Activated CD4-positive, alpha-beta T cell treated with anti-CD3 and anti-CD28 coated beads for 24 hours (primary cell): ENCODE data around the gene IQCK.

Experiments used
- DNase-seq, 2 donors: peaks; one replicate each; pipeline ENCODE4 v3.0.0-alpha.2; 2020; ENCODE audit warnings: low read depth in 2 of 2

The IQCK gene

DNA sequence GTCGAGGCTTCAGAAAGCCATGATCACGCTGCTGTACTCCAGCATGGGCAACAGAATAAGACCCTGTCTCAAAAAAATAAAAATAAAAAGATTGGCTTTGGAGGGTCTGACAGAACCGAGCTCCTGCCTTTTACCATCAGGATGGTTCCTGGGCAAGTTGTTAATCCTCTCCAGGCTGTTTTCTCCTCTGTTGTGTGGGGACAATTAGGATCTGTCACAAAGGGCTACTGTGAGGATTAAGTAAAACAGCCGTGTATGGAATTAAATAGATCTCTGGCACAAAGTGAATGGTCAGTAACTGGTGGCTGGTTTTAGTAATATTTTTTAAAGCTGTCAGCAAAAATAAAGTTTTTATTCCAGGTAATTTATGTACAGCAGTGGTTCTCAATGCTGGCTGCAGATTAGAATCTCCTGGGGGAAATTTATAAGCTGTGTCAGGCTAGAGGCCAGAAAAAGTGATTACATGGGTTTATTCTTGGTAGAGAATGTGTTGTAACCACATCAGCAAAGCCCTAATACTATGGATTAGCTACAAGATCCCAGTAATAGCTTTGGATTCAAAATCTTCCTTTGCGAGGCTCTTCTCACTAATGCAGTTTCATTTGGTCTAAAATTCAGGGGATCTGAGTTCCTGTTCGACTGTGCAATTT is 119.4 kb downstream of the IQCK start:
- no peak for DNase-seq

DNA sequence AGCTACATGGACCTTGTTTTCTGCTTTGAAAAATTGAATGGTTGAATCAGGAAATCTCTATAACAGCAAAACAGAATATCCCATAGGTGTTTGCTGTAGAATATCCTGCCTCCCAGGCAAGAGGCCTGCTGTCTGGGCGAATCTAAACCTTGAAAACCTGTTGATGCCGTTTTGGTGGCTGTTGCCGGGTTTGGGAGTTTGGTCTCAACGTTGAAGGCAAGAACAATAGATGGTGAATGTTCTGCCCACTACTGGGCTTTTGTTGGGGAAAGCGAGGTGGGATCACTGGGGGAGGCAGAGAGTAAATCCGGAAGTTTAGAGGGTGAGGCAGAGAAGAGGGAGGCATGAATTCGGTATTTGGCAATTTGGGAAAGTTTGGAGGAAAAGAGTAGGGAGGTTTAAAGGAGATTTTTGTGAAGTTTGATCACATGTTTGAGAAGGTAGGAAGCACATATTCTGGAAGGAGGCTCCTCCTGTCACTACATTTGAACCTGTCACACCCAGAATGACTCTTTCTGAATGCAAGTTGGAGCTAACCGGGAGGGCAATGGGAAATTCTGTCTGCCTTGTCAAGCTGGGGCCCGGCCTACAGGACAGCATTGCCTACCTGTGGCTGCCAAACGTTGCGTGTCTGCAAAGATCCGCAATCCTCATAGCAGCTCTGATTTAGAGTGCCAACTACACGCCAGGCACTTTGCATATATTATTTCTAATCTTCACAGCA is 120.1 kb downstream of the IQCK start:
- DNase-seq, result no peak

DNA sequence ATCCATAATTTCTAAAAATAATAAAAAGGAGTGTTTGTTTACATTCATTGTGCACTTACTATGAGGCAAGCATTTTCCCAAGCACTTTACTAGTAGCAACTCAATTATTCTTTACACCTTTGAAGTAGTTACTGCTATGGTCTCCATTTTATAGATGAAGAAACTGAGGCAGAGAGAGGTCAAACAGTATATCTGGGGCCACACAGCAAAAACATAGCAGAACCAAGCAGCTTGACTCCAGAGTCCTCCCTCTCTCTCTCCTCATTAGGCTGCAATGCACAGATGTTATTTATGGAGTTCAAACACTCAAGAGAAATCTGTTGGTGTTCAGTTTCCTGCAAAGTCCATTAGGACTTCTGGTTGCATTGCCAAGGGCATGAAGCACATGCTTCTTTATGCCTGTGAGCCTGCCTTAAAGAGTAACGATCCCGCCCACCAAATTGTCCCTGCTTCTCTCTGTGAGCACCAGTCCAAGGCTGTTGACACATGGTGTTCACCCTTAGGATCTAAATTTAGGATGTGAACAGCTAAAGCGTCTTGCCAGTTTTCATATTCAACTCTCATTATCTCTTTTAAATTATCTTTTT is 122.5 kb downstream of the IQCK start:
- no peak for DNase-seq

DNA sequence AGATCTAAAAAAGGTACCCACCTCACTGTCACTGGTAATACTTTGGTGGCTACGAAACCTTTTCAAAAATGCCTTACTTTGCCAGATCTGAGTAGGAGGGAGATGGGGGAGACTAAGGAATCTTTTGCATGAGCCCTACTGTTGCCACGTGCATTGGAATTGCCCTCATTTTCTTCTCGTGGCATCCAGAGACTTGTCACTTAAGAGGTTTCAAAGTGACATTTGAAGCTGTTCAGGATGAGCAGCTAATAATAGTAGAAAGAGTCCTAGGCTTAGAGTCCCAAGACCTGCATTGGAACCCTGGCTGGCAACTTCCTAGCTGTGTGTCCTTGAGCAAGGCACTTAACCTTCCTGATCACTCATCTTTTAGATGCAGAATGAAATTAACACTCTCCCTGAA is 123.1 kb downstream of the IQCK start:
- no peak for DNase-seq

DNA sequence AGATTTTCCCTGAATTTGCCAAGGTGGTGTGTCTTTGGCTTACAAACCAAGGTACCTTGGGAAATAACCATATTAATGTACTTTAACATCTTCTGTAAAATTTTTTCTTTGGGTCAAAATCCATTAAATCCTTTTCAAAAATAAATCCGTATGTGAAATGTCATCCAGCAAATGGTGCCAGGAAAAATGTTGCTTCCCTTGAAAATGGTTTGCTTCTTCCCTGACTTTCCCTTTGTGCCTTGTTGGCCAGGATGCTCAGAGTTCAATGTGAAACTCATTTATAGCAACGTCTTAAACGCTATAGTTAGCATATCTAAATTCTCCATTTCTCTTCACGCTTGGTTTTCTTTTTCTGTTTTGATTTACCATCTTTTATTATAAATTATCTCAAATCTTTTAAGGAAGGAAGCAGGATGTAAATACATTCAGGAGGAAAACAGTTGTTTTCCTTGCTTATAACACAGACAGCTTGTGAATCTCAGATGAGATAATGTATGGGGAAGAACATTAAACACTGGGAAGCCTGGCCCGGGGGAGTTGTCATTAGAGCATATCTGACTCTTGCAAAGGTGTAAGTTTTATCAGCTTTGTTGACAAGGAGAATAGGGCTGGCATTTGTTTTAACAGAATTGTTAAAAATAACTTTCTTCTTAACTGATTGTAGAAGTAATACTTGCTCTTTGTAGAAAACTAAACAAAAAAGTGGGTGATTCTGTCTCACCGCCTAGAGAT is 124.5 kb downstream of the IQCK start:
- DNase-seq, result no peak

DNA sequence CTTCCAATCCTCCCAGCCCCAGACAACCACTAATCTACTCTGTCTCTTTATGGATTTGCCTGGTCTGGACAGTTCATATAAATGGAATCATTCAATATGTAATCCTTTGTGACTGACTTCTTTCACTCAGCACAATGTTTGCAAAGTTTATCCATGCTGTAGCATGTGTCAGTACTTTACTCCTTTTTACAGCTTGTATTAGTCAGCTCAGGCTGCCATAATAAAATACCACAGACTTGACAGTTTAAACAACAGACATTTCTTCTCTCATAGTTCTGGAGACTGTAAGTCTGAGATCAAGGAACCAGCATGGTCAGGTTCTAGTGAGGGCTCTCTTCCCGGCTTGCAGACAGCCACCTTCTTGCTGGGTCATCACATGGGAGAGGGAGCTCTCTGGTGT is 125.3 kb downstream of the IQCK start:
- DNase-seq, result no peak

DNA sequence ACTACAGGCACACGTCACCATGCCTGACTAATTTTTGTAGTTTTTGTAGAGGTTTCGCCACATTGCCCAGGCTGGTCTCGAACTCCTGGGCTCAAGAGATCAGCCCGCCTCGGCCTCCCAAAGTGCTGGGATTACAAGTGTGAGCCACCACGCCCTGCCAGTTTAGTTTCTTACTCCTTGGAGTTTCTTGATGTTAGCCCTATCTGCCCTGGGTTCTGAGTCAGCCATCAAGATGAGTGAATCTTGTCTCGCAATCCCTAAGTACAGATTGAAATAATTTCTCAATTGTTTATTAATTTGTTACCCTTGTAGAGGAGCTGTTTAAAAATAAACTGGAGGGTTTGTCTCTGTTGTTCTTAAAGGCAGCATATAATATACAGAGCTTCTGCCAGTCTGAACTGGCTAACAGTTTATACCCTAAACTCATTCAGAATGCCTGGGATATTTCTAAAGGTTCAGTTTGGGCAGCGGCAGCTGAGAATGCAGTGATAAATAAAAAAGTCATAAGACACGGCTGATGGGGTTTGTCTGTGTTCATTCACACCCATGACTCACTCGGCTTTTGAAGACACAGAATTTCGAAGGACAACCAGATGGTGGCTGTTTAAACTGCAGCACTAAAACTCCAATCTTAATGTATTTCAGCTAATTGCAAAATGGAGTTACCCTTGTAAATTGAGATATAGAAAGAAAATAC is 127.0 kb downstream of the IQCK start:
- DNase-seq, result no peak

DNA sequence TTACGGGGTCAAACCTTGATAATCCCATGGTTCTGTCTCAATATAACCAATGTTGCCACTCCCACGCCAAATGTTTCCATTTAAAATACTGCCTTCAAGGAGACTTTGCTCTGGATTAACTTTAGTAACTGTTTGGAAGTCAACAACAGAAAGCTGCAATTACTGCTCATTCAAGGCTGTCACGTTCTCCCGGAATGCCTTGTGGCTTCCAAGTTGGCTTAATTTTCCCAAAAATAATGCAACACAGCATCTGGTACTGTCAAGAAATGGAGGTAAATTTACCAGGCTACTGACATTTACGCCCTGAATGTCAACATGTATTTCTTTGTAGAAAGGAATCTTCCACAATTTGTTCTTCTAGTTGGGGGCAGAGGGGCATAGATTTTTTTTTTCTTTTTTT is 128.4 kb downstream of the IQCK start:
- no peak for DNase-seq

DNA sequence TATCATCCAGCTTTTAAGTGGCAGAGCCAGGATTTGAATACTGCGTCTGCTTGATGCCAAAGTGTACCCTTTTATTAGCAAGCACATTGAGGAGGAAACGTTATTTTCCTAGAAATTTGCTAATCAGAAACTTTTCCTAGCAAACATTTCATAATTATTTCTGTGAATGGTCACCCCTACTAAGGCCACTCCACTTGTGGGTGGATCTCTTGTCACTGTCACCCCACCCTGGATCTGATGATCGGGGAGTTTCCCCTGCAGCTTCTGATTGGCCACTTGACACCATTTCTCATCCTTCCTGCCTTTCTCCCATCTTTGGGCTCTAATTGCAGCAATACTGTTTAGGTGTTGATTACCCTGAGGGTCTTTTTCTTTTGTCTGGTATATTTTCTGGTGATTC is 130.7 kb downstream of the IQCK start:
- no peak for DNase-seq

DNA sequence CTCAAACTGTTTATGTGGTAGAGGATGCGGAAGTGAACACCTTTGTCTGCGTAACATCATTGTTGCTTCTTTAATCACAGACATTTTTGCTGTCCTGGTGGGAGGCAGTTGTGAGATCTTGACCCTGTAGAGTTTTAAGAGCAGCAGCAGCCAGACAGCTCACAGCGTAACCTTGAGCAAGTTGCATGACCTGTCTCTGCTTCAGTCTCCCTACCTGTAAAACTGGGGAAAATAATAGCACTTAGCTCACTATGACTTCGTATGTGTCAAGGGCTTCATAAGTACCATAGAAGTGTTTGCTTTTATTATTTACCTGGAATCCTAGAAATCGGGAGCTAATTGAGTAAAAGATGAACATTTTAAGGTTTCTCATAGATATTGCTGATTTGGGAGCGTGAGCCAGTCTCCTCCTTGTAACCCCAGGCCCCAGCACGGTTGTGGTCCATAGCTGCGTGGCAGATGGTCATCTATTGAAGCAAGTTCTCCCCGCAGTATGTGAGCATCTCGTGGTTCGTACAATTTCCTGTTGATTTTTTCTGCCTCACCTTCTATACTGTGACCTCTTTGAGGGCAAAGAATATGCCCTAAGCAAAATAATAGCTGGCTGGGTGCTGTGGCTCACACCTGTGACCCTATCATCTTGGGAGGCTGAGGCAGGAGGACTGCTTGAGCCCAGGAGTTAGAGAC is 132.2 kb downstream of the IQCK start:
- no peak for DNase-seq

DNA sequence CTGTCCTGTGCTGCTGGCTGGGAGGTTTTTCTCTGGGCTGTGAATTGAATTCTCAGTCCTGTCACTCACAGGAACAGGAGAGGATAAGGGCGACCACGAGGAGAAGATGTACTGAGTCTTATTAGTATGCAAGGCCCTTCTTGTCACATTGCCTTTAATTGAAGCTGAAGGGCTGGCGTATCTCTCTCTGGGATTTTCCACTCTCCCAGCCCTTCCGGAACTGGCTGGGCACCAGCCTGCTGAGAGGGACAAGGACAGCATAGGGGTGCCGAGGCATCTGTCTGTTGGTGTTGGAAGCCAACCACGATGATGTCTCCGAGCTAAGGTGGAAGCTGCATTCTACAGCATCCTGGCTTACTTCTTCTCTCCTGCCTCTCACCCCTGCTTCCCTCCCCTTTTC is 133.4 kb downstream of the IQCK start:
- DNase-seq, result no peak

DNA sequence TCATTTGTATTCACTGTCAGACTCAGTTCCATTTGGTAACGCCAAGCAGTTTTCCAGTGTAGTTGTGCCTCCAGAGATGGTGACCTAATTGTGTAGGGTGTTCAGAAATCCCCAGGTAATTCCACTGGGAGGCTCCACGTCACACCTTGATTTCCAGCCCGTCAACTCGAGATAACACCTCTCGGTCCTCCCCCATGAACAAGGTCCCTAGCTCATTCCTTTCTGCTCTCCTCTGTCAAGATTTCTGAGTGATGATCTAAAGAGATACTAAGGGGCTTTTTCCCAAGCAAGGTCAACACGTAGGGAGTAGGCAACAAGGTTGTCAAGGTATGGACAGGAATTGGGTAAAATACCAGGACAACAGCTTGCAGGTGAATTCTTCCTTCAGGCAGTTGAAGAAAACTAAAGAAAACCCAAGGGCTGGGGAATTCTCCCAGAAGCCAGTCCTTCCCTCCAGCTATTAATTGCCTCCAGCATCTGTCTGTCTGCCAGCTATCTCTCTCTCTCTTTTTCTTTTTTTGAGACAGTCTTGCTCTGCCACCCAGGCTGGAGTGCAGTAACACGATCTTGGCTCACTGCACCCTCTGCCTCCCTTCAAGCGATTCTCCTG is 135.2 kb downstream of the IQCK start:
- no peak for DNase-seq

DNA sequence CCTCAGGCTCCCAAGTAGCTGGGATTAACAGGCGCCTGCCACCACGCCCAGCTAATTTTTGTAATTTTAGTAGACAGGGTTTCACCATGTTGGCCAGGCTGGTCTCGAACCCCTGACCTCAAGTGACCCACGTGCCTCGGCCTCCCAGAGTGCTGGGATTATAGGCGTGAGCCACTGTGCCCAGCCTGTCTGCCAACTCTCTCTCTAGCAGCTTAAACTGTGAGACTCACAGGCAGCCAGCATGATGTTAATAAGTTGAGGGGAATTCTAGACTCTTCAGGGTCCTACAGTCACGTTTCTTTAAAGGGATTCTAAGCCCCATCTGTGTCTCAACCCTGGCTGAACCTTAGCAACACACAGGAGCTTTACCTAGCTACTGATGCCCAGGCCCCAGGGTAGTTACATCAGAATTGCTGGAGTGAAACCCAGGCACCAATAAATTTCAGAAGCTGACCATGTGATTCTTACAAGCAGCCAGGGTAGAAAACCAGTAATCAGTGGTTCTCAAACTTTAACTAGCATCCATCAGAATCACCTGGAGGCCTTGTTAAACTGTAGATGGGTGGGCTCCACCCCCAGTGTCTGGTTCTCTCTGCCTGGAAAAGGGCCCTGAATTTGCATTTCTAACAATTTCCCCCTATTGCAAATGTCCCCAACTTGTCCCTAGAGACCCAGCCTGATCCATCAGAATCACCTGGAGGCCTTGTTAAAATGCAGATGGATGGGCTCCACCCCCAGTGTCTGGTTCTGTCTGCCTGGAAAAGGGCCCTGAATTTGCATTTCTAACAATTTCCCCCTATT is 135.9 kb downstream of the IQCK start:
- DNase-seq, result no peak

DNA sequence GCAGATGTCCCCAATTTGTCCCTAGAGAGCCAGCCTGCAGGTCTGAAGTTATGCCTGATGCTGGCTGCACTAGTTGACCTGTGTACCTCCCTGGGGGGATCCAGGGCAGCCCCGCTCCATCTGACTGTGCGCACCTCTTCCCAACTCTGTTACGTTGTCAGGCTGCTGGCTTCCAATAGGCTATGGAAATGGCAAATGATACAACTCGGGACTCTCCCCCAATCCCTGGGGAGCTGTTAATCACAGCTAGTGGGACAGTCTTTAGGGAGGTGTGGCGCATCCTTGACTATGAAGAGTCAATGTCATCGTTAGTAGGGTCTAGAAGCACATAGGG is 136.4 kb downstream of the IQCK start:
- DNase-seq, result no peak

DNA sequence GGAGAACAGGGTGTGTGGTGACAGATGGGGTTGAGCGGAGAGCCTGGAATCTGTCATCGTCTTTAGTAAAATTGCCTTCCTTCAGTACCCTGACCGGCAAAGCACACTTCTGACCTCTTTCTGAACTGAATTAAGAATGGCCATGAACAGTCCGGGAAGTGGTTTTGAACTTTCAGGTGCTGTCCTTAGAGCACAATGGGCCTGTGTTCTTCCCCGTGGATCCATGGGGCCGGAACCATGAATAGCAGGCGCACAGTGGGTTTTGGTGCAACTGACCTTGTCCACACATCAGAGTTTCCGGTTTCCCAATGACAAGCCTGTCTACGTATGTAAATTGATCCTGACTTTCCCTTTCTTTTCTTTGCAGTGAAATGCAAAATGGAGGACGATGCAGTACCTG is 138.0 kb downstream of the IQCK start:
- no peak for DNase-seq

DNA sequence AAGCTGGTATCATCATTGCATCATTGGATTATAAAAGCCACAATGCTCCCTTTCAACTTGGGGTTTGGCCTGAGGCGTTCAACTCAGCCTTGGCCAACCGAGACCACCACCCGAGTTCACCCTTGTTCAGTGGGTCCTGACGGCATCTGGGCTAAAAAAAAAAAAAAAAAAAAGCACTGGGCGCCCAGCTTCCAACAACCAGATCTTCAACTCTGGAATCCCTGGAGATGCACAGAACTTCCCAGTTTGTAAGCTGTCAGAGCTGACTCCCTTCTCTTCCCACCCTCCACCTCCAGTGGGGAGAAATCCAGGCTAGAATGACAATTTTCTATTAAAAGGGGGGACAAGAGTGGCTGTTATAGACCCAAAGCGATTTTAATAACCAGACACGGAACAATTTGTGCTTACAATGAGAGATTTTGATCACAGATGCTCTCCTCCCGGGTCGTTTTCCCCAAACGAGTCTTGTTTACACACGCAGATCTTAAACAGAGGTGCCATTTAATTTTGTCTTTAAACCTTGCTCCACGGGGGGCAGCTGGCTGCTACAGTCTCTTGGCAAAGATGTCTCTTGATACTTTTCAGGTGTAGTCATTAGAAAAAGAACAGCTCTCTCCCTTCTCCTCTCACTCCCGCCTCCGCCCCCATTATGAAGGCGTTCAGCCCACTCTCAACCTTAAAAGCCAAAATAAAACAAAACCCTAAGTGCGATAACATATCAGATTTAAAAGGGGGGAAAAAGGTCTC is 139.7 kb downstream of the IQCK start:
- DNase-seq, result no peak

DNA sequence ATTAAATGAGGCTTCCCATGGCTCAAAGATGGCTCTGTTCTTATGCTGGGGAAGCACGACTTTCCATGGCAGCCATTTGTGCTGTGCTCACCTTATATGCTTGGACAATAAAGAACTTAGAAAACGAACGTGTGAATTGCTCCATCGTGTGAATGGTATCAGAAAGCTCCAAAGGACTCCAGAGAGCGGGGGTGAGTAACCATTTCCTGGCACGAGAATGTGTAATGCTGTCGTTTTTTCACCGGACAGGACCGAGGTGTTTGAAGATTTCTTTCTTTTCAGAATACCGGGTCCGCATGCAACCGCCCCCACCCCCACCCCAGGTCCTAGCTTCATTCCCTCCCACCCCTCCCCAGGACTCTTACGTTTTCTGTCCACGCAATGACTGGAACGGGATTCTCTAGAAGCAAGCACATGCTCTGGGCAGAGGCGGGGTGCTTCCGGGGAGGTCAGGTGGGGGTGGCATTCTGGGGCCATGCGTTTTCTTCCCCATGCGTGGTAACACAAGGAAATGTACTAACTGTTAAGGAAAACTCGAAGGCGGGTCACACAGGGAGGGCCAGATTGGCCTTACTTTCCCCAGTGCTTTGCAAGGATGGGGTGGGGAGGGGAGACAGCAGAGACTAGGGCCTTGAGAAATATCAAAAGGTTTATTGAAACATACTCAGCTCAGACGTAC is 140.4 kb downstream of the IQCK start:
- DNase-seq, result no peak

DNA sequence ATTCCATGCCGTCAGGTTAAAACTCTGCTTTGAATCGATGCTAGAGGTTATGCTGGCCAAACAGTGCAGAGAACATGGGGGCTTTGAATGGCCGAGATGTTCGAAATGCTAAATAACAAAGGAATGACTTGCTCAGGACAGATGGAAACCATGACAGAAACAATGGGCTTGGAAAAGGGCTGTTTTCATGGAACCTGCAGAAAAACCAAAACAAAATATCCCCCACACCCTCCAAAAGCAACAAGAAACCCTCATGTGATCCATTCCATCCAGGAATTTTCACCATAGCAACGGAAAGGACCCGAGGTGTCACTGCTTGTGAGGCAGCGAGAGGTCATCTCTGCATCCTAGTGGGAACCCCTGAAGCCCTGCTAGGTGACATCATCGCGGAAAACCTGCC is 141.1 kb downstream of the IQCK start:
- no peak for DNase-seq

DNA sequence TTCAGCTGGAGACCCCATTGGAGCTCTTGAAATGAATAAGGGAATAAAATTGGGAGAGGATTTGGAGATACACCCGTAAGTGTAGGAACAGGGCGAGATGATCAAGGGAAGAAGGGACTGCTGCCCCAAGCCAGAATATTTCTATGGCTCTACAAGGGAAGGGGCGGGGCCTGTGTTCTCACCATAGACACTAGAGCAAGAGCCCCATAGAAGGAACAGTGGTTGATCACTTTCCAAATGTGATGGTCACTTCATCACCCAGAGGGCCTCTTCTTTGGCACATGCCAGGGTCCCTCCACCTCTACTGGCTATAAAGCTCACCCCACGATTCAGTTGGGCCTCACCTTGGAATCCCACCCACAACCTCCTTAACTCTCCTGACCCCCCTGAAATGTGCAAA is 141.5 kb downstream of the IQCK start:
- DNase-seq, result no peak
